Immature natural killer cell (primary cell): ENCODE data around the gene NCOA6. TPM values are rescaled to one million over a fixed set of nuclear protein-coding genes. Genes with fewer than 3 reads are reported as not detected.
"Not testable (repeated sequence)": the region's sequence is repeated elsewhere in the genome, so short reads cannot be mapped to it uniquely, and the experiment has no call there.

Source experiments
- DNase-seq, 3 donors: peaks; one replicate each; pipeline ENCODE4 v3.0.0; 2022; ENCODE audit warnings: mixed read lengths in 1 of 3
- H3K27ac Mint-ChIP-seq, 6 donors: one replicate each; pipeline ENCODE4 v1.8.0; 2020; ENCODE audit warnings: mixed read lengths in 6 of 6, mild to moderate bottlenecking in 5 of 6, inconsistent platforms in 4 of 6, moderate library complexity in 3 of 6
- H3K27me3 Mint-ChIP-seq, 3 donors: one replicate each; pipeline ENCODE4 v1.8.0; 2020 to 2021; ENCODE audit warnings: low read depth in 3 of 3, mild to moderate bottlenecking in 3 of 3, mixed read lengths in 3 of 3, moderate library complexity in 3 of 3, inconsistent platforms in 1 of 3
- H3K36me3 Mint-ChIP-seq, 3 donors: one replicate each; pipeline ENCODE4 v1.8.0; 2020; ENCODE audit warnings: mixed read lengths in 3 of 3, inconsistent platforms in 2 of 3, mild to moderate bottlenecking in 2 of 3
- H3K4me1 Mint-ChIP-seq, 2 donors: one replicate each; pipeline ENCODE4 v1.8.0; 2020; ENCODE audit warnings: inconsistent platforms in 2 of 2, mild to moderate bottlenecking in 2 of 2, mixed read lengths in 2 of 2, moderate library complexity in 1 of 2
- H3K4me3 Mint-ChIP-seq, 5 donors: one replicate each; pipeline ENCODE4 v1.8.0; 2020; ENCODE audit warnings: mild to moderate bottlenecking in 5 of 5, mixed read lengths in 5 of 5, inconsistent platforms in 3 of 5, moderate library complexity in 3 of 5
- H3K9me3 Mint-ChIP-seq, 6 donors: one replicate each; pipeline ENCODE4 v1.8.0; 2020; ENCODE audit warnings: mild to moderate bottlenecking in 6 of 6, mixed read lengths in 6 of 6, inconsistent platforms in 4 of 6, moderate library complexity in 3 of 6
- polyA plus RNA-seq, 3 donors: library from polyadenylated mRNA; unstranded; fragments of 300-500 nt; fragmentation: Illumina TruSeq; gene quantifications; one replicate each; pipeline ENCODE4 v1.2.3, GENCODE V29; 2021

The NCOA6 gene
- polyA plus RNA-seq, 3 donors from 2014 or later, result 0.65 to 17.3 (median 3.0) TPM

DNA sequence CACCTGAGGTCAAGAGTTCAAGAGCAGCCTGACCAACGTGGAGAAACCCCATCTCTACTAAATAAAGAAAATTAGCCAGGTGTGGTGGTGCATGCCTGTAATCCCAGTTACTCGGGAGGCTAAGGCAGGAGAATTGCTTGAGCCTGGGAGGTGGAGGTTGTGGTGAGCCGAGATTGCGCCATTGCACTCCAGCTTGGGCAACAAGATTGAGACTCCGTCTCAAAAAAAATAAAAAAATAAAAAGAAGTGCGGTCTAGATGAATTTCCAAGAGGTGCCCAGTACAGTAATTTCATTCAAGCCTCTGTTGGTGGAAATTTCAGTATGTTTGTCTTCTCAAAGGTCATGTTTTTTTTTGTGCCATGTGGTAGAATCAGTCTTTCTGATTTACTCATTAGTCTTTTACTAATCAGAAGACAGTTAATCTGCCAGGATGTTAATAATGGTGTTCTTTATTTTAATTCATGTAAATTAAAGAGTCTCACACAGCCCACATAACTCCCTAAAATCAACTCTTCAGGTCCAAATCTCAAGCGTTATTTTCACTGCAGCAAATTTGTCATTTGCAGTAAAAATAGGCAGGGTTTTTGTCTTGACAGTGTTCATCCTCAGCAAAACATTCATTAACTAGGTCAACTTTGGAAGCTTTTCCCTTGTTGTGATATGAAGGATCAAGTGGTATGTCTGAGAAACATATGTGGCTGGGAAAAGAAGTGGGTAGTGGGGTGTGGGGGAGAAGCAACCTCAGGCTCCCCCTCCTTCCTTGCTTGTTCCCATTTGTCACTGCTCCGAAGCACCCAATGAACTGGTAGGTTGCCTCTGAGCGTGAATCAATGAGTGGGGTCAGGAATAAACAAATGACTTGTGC is 108.0 kb downstream of the NCOA6 start:
- no peak overlapping the region for H3K4me3 Mint-ChIP-seq
- peaks cover 13 to 21% of the 10 kb centered on the region in 2 donors for H3K4me1 Mint-ChIP-seq
- H3K27ac Mint-ChIP-seq, result no peak overlapping the region
- no peaks in the 10 kb centered on the region for H3K9me3 Mint-ChIP-seq
- H3K36me3 Mint-ChIP-seq, result peaks cover 9 to 26% (median 22%) of the 10 kb centered on the region in 3 donors
- no peak for DNase-seq
- peaks cover 0 to 8% (median 3%) of the 10 kb centered on the region in 3 donors for H3K27me3 Mint-ChIP-seq

- no peak overlapping the region for H3K27ac Mint-ChIP-seq
These were observed 108.6 kb downstream of the NCOA6 start for GRCh38 chr20:34716921-34717229.

GRCh38 chr20:34715384-34715783 is 110.1 kb downstream of the NCOA6 start:
- H3K4me3 Mint-ChIP-seq, result no peak overlapping the region
- no peak overlapping the region for H3K27ac Mint-ChIP-seq
- DNase-seq, result no peak
- peaks cover 15 to 19% of the 10 kb centered on the region in 2 donors for H3K4me1 Mint-ChIP-seq
- H3K27me3 Mint-ChIP-seq, result peaks cover 2 to 8% (median 8%) of the 10 kb centered on the region in 3 donors
- H3K9me3 Mint-ChIP-seq, result no peaks in the 10 kb centered on the region
- peaks cover 7 to 23% (median 22%) of the 10 kb centered on the region in 3 donors for H3K36me3 Mint-ChIP-seq

More at GRCh38 chr20:34716921-34717229, 108.6 kb downstream of the NCOA6 start:
- H3K27me3 Mint-ChIP-seq, result peaks cover 2 to 8% (median 5%) of the 10 kb centered on the region in 3 donors
- H3K4me1 Mint-ChIP-seq, result peaks cover 13 to 21% of the 10 kb centered on the region in 2 donors
- DNase-seq, result no peak
- H3K4me3 Mint-ChIP-seq, result no peak overlapping the region
- H3K9me3 Mint-ChIP-seq, result no peaks in the 10 kb centered on the region
- peaks cover 9 to 26% (median 22%) of the 10 kb centered on the region in 3 donors for H3K36me3 Mint-ChIP-seq

DNA sequence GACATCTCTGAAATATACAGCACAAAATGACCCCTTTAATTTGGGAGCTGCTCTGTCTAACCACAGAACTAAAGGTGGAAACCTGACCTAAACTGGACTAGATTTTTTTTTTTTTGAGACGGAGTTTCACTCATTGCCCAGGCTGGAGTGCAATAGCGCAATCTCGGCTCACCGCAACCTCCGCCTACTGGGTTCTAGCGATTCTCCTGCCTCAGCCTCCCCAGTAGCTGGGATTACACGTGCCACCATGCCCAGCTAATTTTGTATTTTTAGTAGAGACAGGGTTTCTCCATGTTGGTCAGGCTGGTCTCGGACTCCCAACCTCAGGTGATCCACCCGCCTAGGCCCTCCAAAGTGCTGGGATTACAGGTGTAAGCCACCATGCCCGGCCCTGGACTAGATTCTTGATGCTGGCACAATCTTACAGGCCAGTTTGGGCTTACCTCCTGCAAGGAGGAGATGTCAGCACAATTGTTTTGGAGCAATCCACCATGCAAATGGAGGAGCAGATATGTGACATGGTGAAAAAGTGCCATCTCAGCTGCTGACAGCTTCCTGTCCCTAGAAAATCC is 111.4 kb downstream of the NCOA6 start:
- Mint-ChIP-seq H3K36me3 (peaks cover 5 to 21% (median 17%) of the 10 kb centered on the region in 3 donors), H3K4me1 (peaks cover 9 to 10% of the 10 kb centered on the region in 2 donors), H3K27me3 (peaks cover 11 to 15% (median 14%) of the 10 kb centered on the region in 3 donors)
- DNase-seq, H3K4me3 Mint-ChIP-seq, H3K27ac Mint-ChIP-seq, H3K9me3 Mint-ChIP-seq: not testable (repeated sequence)

DNA sequence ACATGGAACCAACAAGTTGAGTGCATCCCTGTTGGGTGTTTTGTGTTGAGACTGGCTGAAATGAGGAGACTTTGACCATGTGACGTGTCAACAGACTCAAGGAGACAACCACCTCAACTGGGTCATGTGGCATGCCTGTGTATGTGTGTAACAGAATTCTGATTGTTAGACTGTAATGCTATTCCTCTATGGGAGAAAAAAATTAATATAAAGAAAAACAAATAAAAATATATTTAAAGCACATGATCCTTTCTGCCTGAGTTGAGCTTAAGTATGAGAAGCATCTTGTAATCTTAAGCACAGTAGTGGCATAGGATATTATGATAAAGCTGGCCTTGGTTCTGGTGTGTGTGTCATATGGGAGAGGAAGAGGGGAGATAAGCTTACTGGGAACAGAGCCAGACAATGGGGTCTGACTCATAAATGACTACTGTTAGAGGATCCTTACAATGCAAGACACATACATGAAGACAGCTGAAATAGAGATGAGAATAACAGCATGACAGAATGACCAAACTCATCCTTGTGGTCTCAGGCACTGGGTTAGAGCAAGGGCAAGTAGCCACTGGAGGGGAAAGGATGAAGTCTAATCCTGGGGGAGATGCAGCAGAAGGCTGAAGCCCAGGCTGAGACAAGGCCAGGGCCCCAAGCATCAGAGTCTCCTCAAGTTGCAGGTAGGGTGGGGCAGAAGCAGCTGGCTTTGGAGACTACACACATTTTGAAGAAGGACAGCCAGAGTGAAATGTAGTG is 112.1 kb downstream of the NCOA6 start:
- Mint-ChIP-seq H3K36me3 (peaks cover 5 to 21% (median 16%) of the 10 kb centered on the region in 3 donors), H3K27me3 (peaks cover 12 to 21% (median 18%) of the 10 kb centered on the region in 3 donors), H3K9me3 (no peaks in the 10 kb centered on the region), H3K27ac (no peak overlapping the region), H3K4me1 (peaks cover 12 to 13% of the 10 kb centered on the region in 2 donors), H3K4me3 (no peak overlapping the region)
- no peak for DNase-seq

GRCh38 chr20:34712525-34713192 is 112.8 kb downstream of the NCOA6 start:
- Mint-ChIP-seq H3K27me3 (peaks cover 12 to 21% (median 20%) of the 10 kb centered on the region in 3 donors), H3K36me3 (peaks cover 5 to 21% (median 16%) of the 10 kb centered on the region in 3 donors), H3K9me3 (no peaks in the 10 kb centered on the region), H3K4me3 (no peak overlapping the region), H3K27ac (peak overlapping the region in 1 of 6 donors; percentile 21), H3K4me1 (peaks cover 14 to 17% of the 10 kb centered on the region in 2 donors)
- no peak for DNase-seq

DNA sequence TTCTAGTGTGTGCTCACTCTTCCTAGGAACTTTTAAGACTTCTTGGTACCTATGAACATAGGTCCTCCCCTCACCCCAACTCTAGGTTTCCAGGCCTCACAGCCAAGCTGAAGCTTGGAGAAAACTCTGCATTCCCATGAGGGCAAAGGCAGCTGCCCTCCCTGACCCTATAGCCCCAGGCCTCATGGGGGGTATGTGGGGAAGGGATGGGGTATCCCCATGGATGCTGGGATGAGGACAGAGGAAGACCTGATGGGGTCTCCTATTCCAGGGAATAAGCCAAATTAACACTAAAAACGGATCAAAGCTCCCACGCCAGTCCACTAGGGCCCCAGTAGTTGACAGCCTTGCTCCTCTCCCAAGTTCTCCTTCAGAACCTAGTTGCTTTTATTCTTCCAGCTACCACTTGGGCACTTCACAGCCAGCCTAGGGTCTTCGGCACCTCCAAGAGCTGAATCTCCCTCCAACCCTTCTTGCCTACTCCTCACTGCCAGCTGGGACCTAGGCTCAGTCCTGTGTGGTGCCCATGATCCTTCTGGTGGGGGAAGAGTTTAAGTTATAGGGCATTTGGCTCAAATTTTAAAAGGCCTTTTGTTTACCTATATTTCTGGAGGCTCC is 113.5 kb downstream of the NCOA6 start:
- Mint-ChIP-seq H3K9me3 (no peaks in the 10 kb centered on the region), H3K27ac (peak overlapping the region in 2 of 6 donors; percentile 23 to 31), H3K36me3 (peaks cover 5 to 21% (median 16%) of the 10 kb centered on the region in 3 donors), H3K27me3 (peaks cover 12 to 21% (median 20%) of the 10 kb centered on the region in 3 donors), H3K4me3 (peak overlapping the region in 1 of 5 donors; percentile 35), H3K4me1 (peaks cover 14 to 17% of the 10 kb centered on the region in 2 donors)
- DNase-seq, result no peak

GRCh38 chr20:34710861-34711574 is 114.4 kb downstream of the NCOA6 start:
- DNase-seq, result no peak
- H3K36me3 Mint-ChIP-seq, result peaks cover 5 to 21% (median 16%) of the 10 kb centered on the region in 3 donors
- no peaks in the 10 kb centered on the region for H3K9me3 Mint-ChIP-seq
- peak overlapping the region in 3 of 6 donors; percentile 73 to 91 (median 85) for H3K27ac Mint-ChIP-seq
- peak overlapping the region; percentile 81 to 95 (median 84) for H3K4me3 Mint-ChIP-seq
- peaks cover 14 to 17% of the 10 kb centered on the region in 2 donors for H3K4me1 Mint-ChIP-seq
- H3K27me3 Mint-ChIP-seq, result peaks cover 12 to 21% (median 19%) of the 10 kb centered on the region in 3 donors

- Mint-ChIP-seq H3K4me3 (peak overlapping the region; percentile 81 to 95 (median 84)), H3K4me1 (peaks cover 14 to 17% of the 10 kb centered on the region in 2 donors), H3K27ac (peak overlapping the region; percentile 53 to 91 (median 77)), H3K9me3 (no peaks in the 10 kb centered on the region), H3K36me3 (peaks cover 5 to 21% (median 16%) of the 10 kb centered on the region in 3 donors), H3K27me3 (peaks cover 14 to 21% (median 19%) of the 10 kb centered on the region in 3 donors)
- no peak for DNase-seq
These were observed 114.9 kb downstream of the NCOA6 start for GRCh38 chr20:34710568-34710839.

DNA sequence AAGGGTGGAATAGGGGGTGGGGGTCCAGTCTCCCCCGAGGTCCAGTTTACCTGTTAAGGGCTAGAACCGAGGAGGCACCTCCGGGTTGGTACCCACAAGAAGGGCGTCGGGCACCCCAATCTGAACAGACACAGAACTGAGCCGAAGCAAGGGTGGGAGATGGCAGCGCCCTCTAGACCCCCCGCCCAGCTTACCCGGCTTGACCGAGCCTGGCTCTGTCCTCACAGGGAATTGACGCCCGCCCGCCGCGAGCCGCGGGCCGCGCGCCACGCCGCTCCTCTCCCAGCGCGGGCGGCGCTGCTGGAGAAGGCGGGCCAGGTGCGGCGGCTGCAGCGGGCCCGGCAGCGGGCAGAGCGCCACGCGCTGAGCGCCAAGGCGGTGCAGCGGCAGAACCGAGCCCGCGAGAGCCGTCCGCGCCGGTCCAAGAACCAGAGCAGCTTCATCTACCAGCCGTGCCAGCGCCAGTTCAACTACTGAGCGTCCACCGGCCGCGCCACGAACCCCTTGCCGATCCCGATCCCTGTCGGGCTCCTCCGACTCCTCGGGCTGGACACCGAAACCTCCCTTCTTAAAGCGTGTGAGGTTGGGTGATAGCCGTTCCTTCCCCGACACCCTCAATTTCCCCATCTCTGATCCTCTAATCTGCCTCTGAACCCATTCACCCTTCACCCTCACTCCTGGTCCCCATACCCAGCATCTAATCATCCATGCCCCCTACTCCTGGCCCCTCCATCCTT is 115.5 kb downstream of the NCOA6 start:
- peaks cover 5 to 16% (median 12%) of the 10 kb centered on the region in 3 donors for H3K36me3 Mint-ChIP-seq
- H3K4me1 Mint-ChIP-seq, result peaks cover 15 to 22% of the 10 kb centered on the region in 2 donors
- peaks cover 15 to 19% (median 17%) of the 10 kb centered on the region in 3 donors for H3K27me3 Mint-ChIP-seq
- H3K27ac Mint-ChIP-seq, result peak overlapping the region; percentile 65 to 91 (median 88)
- peak in 2 of 3 donors; percentile 78 for DNase-seq
- H3K9me3 Mint-ChIP-seq, result no peaks in the 10 kb centered on the region
- H3K4me3 Mint-ChIP-seq, result peak overlapping the region; percentile 87 to 95 (median 89)

DNA sequence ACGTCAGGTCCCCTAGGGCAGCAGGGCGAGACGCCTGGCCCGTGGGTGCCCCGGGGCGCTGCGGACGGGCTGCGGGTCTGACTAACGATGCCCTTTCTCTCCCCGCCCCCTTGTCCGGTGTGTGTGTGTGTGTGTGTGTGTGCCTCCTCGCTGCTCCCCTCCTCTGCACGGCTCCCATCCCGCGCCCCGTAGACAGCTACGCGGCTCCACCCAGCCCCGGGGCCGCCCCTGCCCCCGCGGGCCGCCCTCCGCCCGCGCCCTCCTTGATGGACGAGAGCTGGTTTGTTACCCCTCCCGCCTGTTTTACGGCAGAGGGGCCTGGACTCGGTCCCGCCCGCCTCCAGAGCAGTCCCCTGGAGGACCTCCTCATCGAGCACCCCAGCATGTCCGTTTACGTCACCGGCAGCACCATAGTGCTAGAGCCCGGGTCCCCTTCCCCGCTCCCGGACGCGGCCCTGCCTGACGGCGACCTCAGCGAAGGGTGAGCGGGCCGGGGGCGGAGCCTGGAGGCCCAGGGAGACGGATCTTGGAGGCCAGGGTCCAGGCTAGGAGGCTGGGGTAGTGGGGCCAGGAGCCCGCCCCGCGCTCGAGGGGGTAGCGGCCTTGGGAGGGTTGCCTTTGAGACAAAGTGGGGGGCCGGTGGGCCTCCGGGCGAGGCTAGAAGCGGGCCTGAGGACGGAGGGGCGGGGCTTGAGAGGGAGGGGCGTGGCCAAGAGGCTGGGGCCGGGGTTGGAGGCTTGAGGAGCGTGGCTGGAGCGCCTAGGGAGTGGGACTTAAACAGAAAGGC is 116.2 kb downstream of the NCOA6 start:
- H3K27ac Mint-ChIP-seq, result peak overlapping the region; percentile 55 to 91 (median 88)
- peaks cover 20 to 28% of the 10 kb centered on the region in 2 donors for H3K4me1 Mint-ChIP-seq
- DNase-seq, result peak; percentile 83 to 85 (median 84)
- H3K4me3 Mint-ChIP-seq, result peak overlapping the region; percentile 87 to 92 (median 89)
- H3K9me3 Mint-ChIP-seq, result no peaks in the 10 kb centered on the region
- peaks cover 20 to 25% (median 23%) of the 10 kb centered on the region in 3 donors for H3K27me3 Mint-ChIP-seq
- peaks cover 4 to 8% (median 5%) of the 10 kb centered on the region in 3 donors for H3K36me3 Mint-ChIP-seq
